ENCODE data around the gene SCARB2. TPM values are rescaled to one million over a fixed set of nuclear protein-coding genes. Genes with fewer than 3 reads are reported as not detected.

Gene SCARB2
- total and polyA plus RNA-seq, 2 experiments from 2014 or later = 158 to 175 TPM

DNA sequence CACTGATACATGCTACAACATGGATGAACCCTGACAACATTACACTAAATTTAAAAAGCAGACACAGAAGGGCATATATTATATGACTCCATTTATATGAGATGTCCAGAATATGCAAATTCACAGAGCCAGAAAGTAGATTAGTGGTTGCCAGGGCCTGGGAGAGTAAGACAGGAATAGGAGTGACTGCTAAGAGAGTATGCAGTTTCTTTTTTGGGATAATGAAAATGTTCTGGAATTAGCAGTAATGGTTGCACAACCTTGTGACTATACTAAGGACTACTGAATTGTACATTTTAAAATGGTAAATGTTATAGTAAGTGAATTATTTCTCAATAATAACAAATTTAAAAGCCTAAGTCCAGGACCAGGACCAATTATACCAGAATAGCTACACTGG is 35.9 kb downstream of the SCARB2 start:
- Histone ChIP-seq H4K20me1 (ENCODE audit: insufficient read depth) (no peaks in the 10 kb centered on the region), H3K27me3 (replicated peaks; ENCODE audit: insufficient read depth) (no peaks in the 10 kb centered on the region), H3K27ac (no peak overlapping the region), H3K9ac (peak overlapping the region; percentile 13; the same call in 1 of the 2 replicates), H3K9me3 (ENCODE audit: low read depth) (no peaks in the 10 kb centered on the region), H3K79me2 (ENCODE audit: insufficient read depth) (peaks cover 58% of the 10 kb centered on the region), H2AFZ (no peak overlapping the region), H3K4me1 (ENCODE audit: insufficient read depth) (peaks cover 14% of the 10 kb centered on the region; the same call in 1 of the 2 replicates), H3K4me2 (ENCODE audit: unreplicated experiment) (no peak overlapping the region), H3K4me3 (no peak overlapping the region), H3K36me3 (ENCODE audit: low read depth) (peaks cover 24% of the 10 kb centered on the region; the same call in 1 of the 2 replicates), H3K9me2 (ENCODE audit: insufficient read depth) (no peaks in the 10 kb centered on the region), H3F3A (ENCODE audit: insufficient read depth) (no peaks in the 10 kb centered on the region; the same call in 1 of the 2 replicates)
- peak; percentile 11 for DNase-seq
- TF ChIP-seq EZH2phosphoT487 (IDR thresholded peaks at IDR 0.05; ENCODE audit: insufficient read depth, low read depth) = no peak
- TF ChIP-seq EZH2 (IDR thresholded peaks at IDR 0.05; ENCODE audit: insufficient read depth, poor library complexity, severe bottlenecking) = no peak
- in situ Hi-C loops (cut with MboI) = no loop called here

- Histone ChIP-seq H3K36me3 (ENCODE audit: low read depth) (peaks cover 37% of the 10 kb centered on the region; the same call in 1 of the 2 replicates), H3K4me1 (ENCODE audit: insufficient read depth) (peaks cover 14% of the 10 kb centered on the region; the same call in 1 of the 2 replicates), H3F3A (ENCODE audit: insufficient read depth) (no peaks in the 10 kb centered on the region; the same call in 1 of the 2 replicates), H3K27me3 (replicated peaks; ENCODE audit: insufficient read depth) (no peaks in the 10 kb centered on the region), H3K4me2 (ENCODE audit: unreplicated experiment) (no peak overlapping the region), H3K4me3 (no peak overlapping the region), H4K20me1 (ENCODE audit: insufficient read depth) (no peaks in the 10 kb centered on the region), H3K9me2 (ENCODE audit: insufficient read depth) (no peaks in the 10 kb centered on the region), H3K9me3 (ENCODE audit: low read depth) (no peaks in the 10 kb centered on the region), H3K79me2 (ENCODE audit: insufficient read depth) (peaks cover 36% of the 10 kb centered on the region), H3K9ac (no peak overlapping the region), H2AFZ (no peak overlapping the region), H3K27ac (no peak overlapping the region)
- DNase-seq = no peak
- WGBS, 2 experiments (ENCODE audit: low coverage in 1 of 2, low lambda C conversion rate in 2 of 2, missing lambda C conversion rate in 2 of 2) = 93 to 97% methylated on average over 1 of the region's 1 CpG
- TF ChIP-seq EZH2phosphoT487 (IDR thresholded peaks at IDR 0.05; ENCODE audit: insufficient read depth, low read depth) (no peak), EZH2 (IDR thresholded peaks at IDR 0.05; ENCODE audit: insufficient read depth, poor library complexity, severe bottlenecking) (no peak)
- in situ Hi-C loops (cut with MboI) = no loop called here
Measured at GRCh38 chr4:76175336-76175735, 38.3 kb downstream of the SCARB2 start.

DNA sequence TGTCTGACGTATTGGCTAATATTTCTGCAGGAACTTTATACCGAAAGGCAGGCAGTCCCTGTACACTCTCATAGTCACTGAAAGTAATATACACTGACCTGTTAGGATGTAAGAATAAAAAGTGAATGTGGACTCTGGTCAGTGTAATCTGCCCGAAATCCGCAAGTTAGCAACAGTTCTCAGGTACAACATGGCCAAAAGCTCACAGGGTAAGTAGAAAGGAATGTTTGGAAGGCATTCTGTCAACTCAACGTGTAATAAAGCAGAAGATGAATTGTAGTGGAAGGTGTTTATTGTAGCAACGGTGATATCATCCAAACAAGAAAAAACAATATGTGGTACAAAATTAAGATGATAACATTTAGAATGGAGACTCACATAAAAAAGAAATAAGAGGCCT is 39.4 kb downstream of the SCARB2 start:
- Histone ChIP-seq H2AFZ (no peak overlapping the region), H3K79me2 (ENCODE audit: insufficient read depth) (peaks cover 32% of the 10 kb centered on the region), H3K9ac (no peak overlapping the region), H3K36me3 (ENCODE audit: low read depth) (peaks cover 43% of the 10 kb centered on the region; the same call in 1 of the 2 replicates), H3K27me3 (replicated peaks; ENCODE audit: insufficient read depth) (no peaks in the 10 kb centered on the region), H3K4me1 (ENCODE audit: insufficient read depth) (peaks cover 14% of the 10 kb centered on the region; the same call in 1 of the 2 replicates), H3K4me2 (ENCODE audit: unreplicated experiment) (no peak overlapping the region), H3K9me2 (ENCODE audit: insufficient read depth) (no peaks in the 10 kb centered on the region), H3F3A (ENCODE audit: insufficient read depth) (no peaks in the 10 kb centered on the region; the same call in 1 of the 2 replicates), H4K20me1 (ENCODE audit: insufficient read depth) (no peaks in the 10 kb centered on the region), H3K9me3 (ENCODE audit: low read depth) (no peaks in the 10 kb centered on the region), H3K27ac (no peak overlapping the region), H3K4me3 (no peak overlapping the region)
- TF ChIP-seq EZH2phosphoT487 (IDR thresholded peaks at IDR 0.05; ENCODE audit: insufficient read depth, low read depth) = no peak
- TF ChIP-seq EZH2 (IDR thresholded peaks at IDR 0.05; ENCODE audit: insufficient read depth, poor library complexity, severe bottlenecking) = no peak
- whole genome bisulfite sequencing, 2 experiments (ENCODE audit: low coverage in 1 of 2, low lambda C conversion rate in 2 of 2, missing lambda C conversion rate in 2 of 2) = 93% methylated on average over 6 of the region's 6 CpGs
- in situ Hi-C loops (cut with MboI) = no loop called here
- DNase-seq = no peak

DNA sequence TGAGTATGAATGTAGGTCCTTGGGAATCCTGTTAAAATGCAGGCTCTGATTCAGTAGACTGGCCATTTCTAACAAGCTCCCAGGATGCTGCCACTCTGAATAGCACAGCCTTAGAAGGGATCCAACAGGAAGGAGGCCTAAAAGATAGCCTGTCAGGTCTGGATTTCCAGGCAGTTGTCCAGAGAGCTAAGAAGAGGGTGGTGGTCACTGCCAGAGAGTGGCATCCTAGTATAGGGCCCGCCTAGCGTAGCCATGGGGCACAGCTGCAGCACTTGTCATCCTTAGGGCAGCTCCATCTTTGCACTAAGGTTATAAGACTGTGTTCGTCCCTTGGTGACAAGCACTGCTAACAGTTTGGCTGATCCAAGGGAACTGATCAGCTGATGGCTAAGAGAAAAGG is 44.9 kb downstream of the SCARB2 start:
- WGBS, 2 experiments (ENCODE audit: low coverage in 1 of 2, low lambda C conversion rate in 2 of 2, missing lambda C conversion rate in 2 of 2) = 96 to 100% methylated on average over 3 of the region's 3 CpGs
- in situ Hi-C loops (cut with MboI) = no loop called here
- H3K36me3 ChIP-seq (ENCODE audit: low read depth) = peaks cover 57% of the 10 kb centered on the region

DNA sequence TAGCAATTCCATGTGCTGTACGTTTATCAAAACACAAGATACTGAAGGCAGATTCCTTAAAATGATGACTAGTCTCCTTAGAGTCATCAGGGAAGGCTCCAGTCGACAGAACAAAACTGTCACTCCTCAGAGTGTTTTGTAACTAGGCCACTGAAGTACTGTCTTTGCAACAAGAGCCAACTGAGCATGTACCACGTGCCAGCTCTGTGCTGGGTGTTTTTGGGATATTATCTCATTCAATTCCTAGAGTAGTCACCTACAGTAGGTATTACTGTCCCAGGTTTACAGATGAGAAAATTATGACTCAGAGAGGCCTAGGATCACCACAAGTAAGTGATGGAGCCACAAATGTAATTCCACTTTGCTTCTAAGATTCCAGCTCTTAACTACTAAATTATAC is 47.1 kb downstream of the SCARB2 start:
- Histone ChIP-seq H3K4me3 (no peak overlapping the region), H3K27me3 (replicated peaks; ENCODE audit: insufficient read depth) (no peaks in the 10 kb centered on the region), H3K9me3 (ENCODE audit: low read depth) (no peaks in the 10 kb centered on the region), H2AFZ (no peak overlapping the region), H3K9ac (no peak overlapping the region), H3K4me1 (ENCODE audit: insufficient read depth) (no peaks in the 10 kb centered on the region), H3K36me3 (ENCODE audit: low read depth) (peaks cover 67% of the 10 kb centered on the region), H3K79me2 (ENCODE audit: insufficient read depth) (no peaks in the 10 kb centered on the region), H3K9me2 (ENCODE audit: insufficient read depth) (no peaks in the 10 kb centered on the region), H3K4me2 (ENCODE audit: unreplicated experiment) (no peak overlapping the region), H3K27ac (no peak overlapping the region), H3F3A (ENCODE audit: insufficient read depth) (no peaks in the 10 kb centered on the region), H4K20me1 (ENCODE audit: insufficient read depth) (no peaks in the 10 kb centered on the region)
- TF ChIP-seq EZH2phosphoT487 (IDR thresholded peaks at IDR 0.05; ENCODE audit: insufficient read depth, low read depth) = no peak
- no peak for TF ChIP-seq EZH2 (IDR thresholded peaks at IDR 0.05; ENCODE audit: insufficient read depth, poor library complexity, severe bottlenecking)
- WGBS, 2 experiments (ENCODE audit: low coverage in 1 of 2, low lambda C conversion rate in 2 of 2, missing lambda C conversion rate in 2 of 2) = 79 to 86% methylated on average over 3 of the region's 3 CpGs
- in situ Hi-C loops (cut with MboI) = no loop called here
- DNase-seq = no peak

More for the DNA sequence above, 44.9 kb downstream of the SCARB2 start:
- Histone ChIP-seq H3K9me3 (ENCODE audit: low read depth) (no peaks in the 10 kb centered on the region), H3K27me3 (replicated peaks; ENCODE audit: insufficient read depth) (no peaks in the 10 kb centered on the region), H3K4me3 (no peak overlapping the region), H3K4me1 (ENCODE audit: insufficient read depth) (no peaks in the 10 kb centered on the region), H3F3A (ENCODE audit: insufficient read depth) (no peaks in the 10 kb centered on the region), H3K9ac (no peak overlapping the region), H3K4me2 (ENCODE audit: unreplicated experiment) (no peak overlapping the region), H4K20me1 (ENCODE audit: insufficient read depth) (no peaks in the 10 kb centered on the region), H2AFZ (no peak overlapping the region), H3K9me2 (ENCODE audit: insufficient read depth) (no peaks in the 10 kb centered on the region), H3K27ac (no peak overlapping the region), H3K79me2 (ENCODE audit: insufficient read depth) (no peaks in the 10 kb centered on the region)
- TF ChIP-seq EZH2 (IDR thresholded peaks at IDR 0.05; ENCODE audit: insufficient read depth, poor library complexity, severe bottlenecking) (no peak), EZH2phosphoT487 (IDR thresholded peaks at IDR 0.05; ENCODE audit: insufficient read depth, low read depth) (no peak)
- DNase-seq = no peak

Data from GM23248 (cell line).